ENCODE results near the gene CCDC57. TPM values are rescaled to one million over a fixed set of nuclear protein-coding genes. Genes with fewer than 3 reads are reported as not detected.

The CCDC57 gene
- total and polyA plus RNA-seq, 5 donors from 2014 or later: 27.7 to 76.6 (median 38.1) TPM

GRCh38 chr17:82187500-82187899 lies 25.1 kb downstream of the CCDC57 start:
- H3K4me3 Mint-ChIP-seq: no peak overlapping the region
- no peaks in the 10 kb centered on the region for H3K9me3 Mint-ChIP-seq
- no peaks in the 10 kb centered on the region for H3K27me3 ChIP-seq (ENCODE audit: control insufficient read depth, insufficient read depth, low read length)
- H3K9me3 ChIP-seq (ENCODE audit: control insufficient read depth in 2 of 2, low read length in 2 of 2): no peaks in the 10 kb centered on the region
- ATAC-seq (ENCODE audit: low read depth in 2 of 2) (no peak), DNase-seq (no peak)
- H3K27ac ChIP-seq (ENCODE audit: insufficient read depth, low read length, poor library complexity, severe bottlenecking): no peak overlapping the region
- no peaks in the 10 kb centered on the region for H3K27me3 Mint-ChIP-seq
- H3K4me1 ChIP-seq (ENCODE audit: control insufficient read depth, insufficient read depth, low read length, poor library complexity, severe bottlenecking): no peaks in the 10 kb centered on the region
- no peaks in the 10 kb centered on the region for H3K36me3 ChIP-seq (ENCODE audit: control insufficient read depth, insufficient read depth, low read length)
- H3K36me3 Mint-ChIP-seq: peaks cover 27% of the 10 kb centered on the region
- H3K4me1 Mint-ChIP-seq: no peaks in the 10 kb centered on the region
- no peak overlapping the region for H3K27ac Mint-ChIP-seq
- H3K4me3 ChIP-seq (ENCODE audit: low read depth, low read length): no peak overlapping the region

GRCh38 chr17:82186221-82186620 lies 26.4 kb downstream of the CCDC57 start:
- DNase-seq: no peak
- Histone ChIP-seq H3K27me3 (ENCODE audit: control insufficient read depth, insufficient read depth, low read length) (no peaks in the 10 kb centered on the region), H3K4me3 (ENCODE audit: low read depth, low read length) (no peak overlapping the region), H3K36me3 (ENCODE audit: control insufficient read depth, insufficient read depth, low read length) (no peaks in the 10 kb centered on the region), H3K27ac (ENCODE audit: insufficient read depth, low read length, poor library complexity, severe bottlenecking) (no peak overlapping the region), H3K9me3 (ENCODE audit: control insufficient read depth in 2 of 2, low read length in 2 of 2) (no peaks in the 10 kb centered on the region), H3K4me1 (ENCODE audit: control insufficient read depth, insufficient read depth, low read length, poor library complexity, severe bottlenecking) (no peaks in the 10 kb centered on the region)
- Mint-ChIP-seq H3K4me3 (no peak overlapping the region), H3K27me3 (no peaks in the 10 kb centered on the region), H3K4me1 (no peaks in the 10 kb centered on the region), H3K9me3 (no peaks in the 10 kb centered on the region), H3K36me3 (peaks cover 23% of the 10 kb centered on the region), H3K27ac (no peak overlapping the region)
- ATAC-seq (ENCODE audit: low read depth in 2 of 2): no peak

GRCh38 chr17:82184761-82185160 lies 27.9 kb downstream of the CCDC57 start:
- Histone ChIP-seq H3K9me3 (ENCODE audit: control insufficient read depth in 2 of 2, low read length in 2 of 2) (no peaks in the 10 kb centered on the region), H3K27ac (ENCODE audit: insufficient read depth, low read length, poor library complexity, severe bottlenecking) (no peak overlapping the region), H3K4me3 (ENCODE audit: low read depth, low read length) (no peak overlapping the region), H3K36me3 (ENCODE audit: control insufficient read depth, insufficient read depth, low read length) (no peaks in the 10 kb centered on the region), H3K4me1 (ENCODE audit: control insufficient read depth, insufficient read depth, low read length, poor library complexity, severe bottlenecking) (no peaks in the 10 kb centered on the region), H3K27me3 (ENCODE audit: control insufficient read depth, insufficient read depth, low read length) (no peaks in the 10 kb centered on the region)
- Mint-ChIP-seq H3K27ac (no peak overlapping the region), H3K4me3 (no peak overlapping the region), H3K36me3 (peaks cover 27% of the 10 kb centered on the region), H3K4me1 (no peaks in the 10 kb centered on the region), H3K27me3 (no peaks in the 10 kb centered on the region), H3K9me3 (no peaks in the 10 kb centered on the region)
- no peak for DNase-seq
- no peak for ATAC-seq (ENCODE audit: low read depth in 2 of 2)

- H3K36me3 ChIP-seq (ENCODE audit: control insufficient read depth, insufficient read depth, low read length): no peaks in the 10 kb centered on the region
- H3K4me1 ChIP-seq (ENCODE audit: control insufficient read depth, insufficient read depth, low read length, poor library complexity, severe bottlenecking): no peaks in the 10 kb centered on the region
- H3K9me3 Mint-ChIP-seq: no peaks in the 10 kb centered on the region
- no peak overlapping the region for H3K4me3 Mint-ChIP-seq
- H3K4me1 Mint-ChIP-seq: no peaks in the 10 kb centered on the region
- no peaks in the 10 kb centered on the region for H3K27me3 ChIP-seq (ENCODE audit: control insufficient read depth, insufficient read depth, low read length)
- no peak for ATAC-seq (ENCODE audit: low read depth in 2 of 2)
- H3K27me3 Mint-ChIP-seq: no peaks in the 10 kb centered on the region
- peaks cover 23% of the 10 kb centered on the region for H3K36me3 Mint-ChIP-seq
- H3K4me3 ChIP-seq (ENCODE audit: low read depth, low read length): no peak overlapping the region
- H3K27ac ChIP-seq (ENCODE audit: insufficient read depth, low read length, poor library complexity, severe bottlenecking): no peak overlapping the region
- no peaks in the 10 kb centered on the region for H3K9me3 ChIP-seq (ENCODE audit: control insufficient read depth in 2 of 2, low read length in 2 of 2)
- no peak overlapping the region for H3K27ac Mint-ChIP-seq
- no peak for DNase-seq
Measured at GRCh38 chr17:82180776-82181528, 31.7 kb downstream of the CCDC57 start.

- H3K9me3 Mint-ChIP-seq: no peaks in the 10 kb centered on the region
- H3K36me3 ChIP-seq (ENCODE audit: control insufficient read depth, insufficient read depth, low read length): no peaks in the 10 kb centered on the region
- ATAC-seq (ENCODE audit: low read depth in 2 of 2): no peak
- H3K4me1 ChIP-seq (ENCODE audit: control insufficient read depth, insufficient read depth, low read length, poor library complexity, severe bottlenecking): no peaks in the 10 kb centered on the region
- no peaks in the 10 kb centered on the region for H3K27me3 Mint-ChIP-seq
- no peaks in the 10 kb centered on the region for H3K4me1 Mint-ChIP-seq
- no peak overlapping the region for H3K27ac Mint-ChIP-seq
- no peaks in the 10 kb centered on the region for H3K27me3 ChIP-seq (ENCODE audit: control insufficient read depth, insufficient read depth, low read length)
- H3K4me3 Mint-ChIP-seq: no peak overlapping the region
- no peak overlapping the region for H3K27ac ChIP-seq (ENCODE audit: insufficient read depth, low read length, poor library complexity, severe bottlenecking)
- H3K36me3 Mint-ChIP-seq: peaks cover 29% of the 10 kb centered on the region
- no peak for DNase-seq
- H3K9me3 ChIP-seq (ENCODE audit: control insufficient read depth in 2 of 2, low read length in 2 of 2): no peaks in the 10 kb centered on the region
- no peak overlapping the region for H3K4me3 ChIP-seq (ENCODE audit: low read depth, low read length)
Measured at GRCh38 chr17:82179946-82180475, 32.6 kb downstream of the CCDC57 start.

GRCh38 chr17:82179412-82179811 lies 33.2 kb downstream of the CCDC57 start:
- Mint-ChIP-seq H3K9me3 (no peaks in the 10 kb centered on the region), H3K4me3 (no peak overlapping the region), H3K4me1 (no peaks in the 10 kb centered on the region), H3K27ac (no peak overlapping the region), H3K36me3 (peaks cover 34% of the 10 kb centered on the region), H3K27me3 (no peaks in the 10 kb centered on the region)
- ATAC-seq (ENCODE audit: low read depth in 2 of 2) (no peak), DNase-seq (no peak)
- H3K4me1 ChIP-seq (ENCODE audit: control insufficient read depth, insufficient read depth, low read length, poor library complexity, severe bottlenecking): no peaks in the 10 kb centered on the region
- H3K27me3 ChIP-seq (ENCODE audit: control insufficient read depth, insufficient read depth, low read length): no peaks in the 10 kb centered on the region
- H3K36me3 ChIP-seq (ENCODE audit: control insufficient read depth, insufficient read depth, low read length): no peaks in the 10 kb centered on the region
- H3K4me3 ChIP-seq (ENCODE audit: low read depth, low read length): no peak overlapping the region
- no peak overlapping the region for H3K27ac ChIP-seq (ENCODE audit: insufficient read depth, low read length, poor library complexity, severe bottlenecking)
- no peaks in the 10 kb centered on the region for H3K9me3 ChIP-seq (ENCODE audit: control insufficient read depth in 2 of 2, low read length in 2 of 2)

GRCh38 chr17:82178499-82179261 lies 34.0 kb downstream of the CCDC57 start:
- Histone ChIP-seq H3K36me3 (ENCODE audit: control insufficient read depth, insufficient read depth, low read length) (no peaks in the 10 kb centered on the region), H3K9me3 (ENCODE audit: control insufficient read depth in 2 of 2, low read length in 2 of 2) (no peaks in the 10 kb centered on the region), H3K4me3 (ENCODE audit: low read depth, low read length) (no peak overlapping the region), H3K27me3 (ENCODE audit: control insufficient read depth, insufficient read depth, low read length) (no peaks in the 10 kb centered on the region), H3K27ac (ENCODE audit: insufficient read depth, low read length, poor library complexity, severe bottlenecking) (no peak overlapping the region), H3K4me1 (ENCODE audit: control insufficient read depth, insufficient read depth, low read length, poor library complexity, severe bottlenecking) (no peaks in the 10 kb centered on the region)
- DNase-seq (no peak), ATAC-seq (ENCODE audit: low read depth in 2 of 2) (no peak)
- no peak overlapping the region for H3K4me3 Mint-ChIP-seq
- H3K36me3 Mint-ChIP-seq: peaks cover 32% of the 10 kb centered on the region
- no peaks in the 10 kb centered on the region for H3K9me3 Mint-ChIP-seq
- H3K4me1 Mint-ChIP-seq: no peaks in the 10 kb centered on the region
- H3K27ac Mint-ChIP-seq: no peak overlapping the region
- no peaks in the 10 kb centered on the region for H3K27me3 Mint-ChIP-seq
